Measurements from ENCODE around the gene HACD1.

HACD1 gene

GRCh38 chr10:17580885-17581284, 36.3 kb downstream of the HACD1 start:
- 0 out of 2 replicates have a peak, but pooled peaks cover 5% of the 10 kb centered on the region for H3K27me3 ChIP-seq
- H3K4me3 ChIP-seq (ENCODE audit: low read depth, low read length) = no peak overlapping the region
- DNase-seq = no peak
- no peaks in the 10 kb centered on the region for H3K4me1 ChIP-seq
- no peaks in the 10 kb centered on the region for H3K9me3 ChIP-seq
- no peak for TF ChIP-seq CTCF (IDR thresholded peaks at IDR 0.05; ENCODE audit: low read depth, low read length)
- no peaks in the 10 kb centered on the region for H3K36me3 ChIP-seq

DNA sequence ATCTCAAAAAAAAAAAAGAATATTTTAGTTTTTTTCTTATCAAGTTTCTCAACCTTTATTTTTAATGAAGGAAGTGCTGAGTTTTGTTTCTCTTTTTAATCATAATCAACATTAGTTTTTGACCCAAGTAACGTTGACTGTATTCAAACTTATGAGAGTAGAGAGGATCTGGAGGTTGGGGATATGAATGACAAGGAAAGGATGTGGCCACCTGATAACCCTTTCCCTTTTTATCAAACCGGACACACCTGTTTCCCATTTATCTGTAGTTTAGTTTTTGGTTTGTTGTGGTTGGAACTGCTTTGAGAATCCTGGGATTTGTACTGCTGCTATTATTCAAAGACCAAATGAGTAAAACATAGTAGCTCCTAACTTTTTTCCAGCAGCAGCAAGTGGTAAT, 38.6 kb downstream of the HACD1 start:
- no peaks in the 10 kb centered on the region for H3K4me1 ChIP-seq
- H3K36me3 ChIP-seq = no peaks in the 10 kb centered on the region
- H3K4me3 ChIP-seq (ENCODE audit: low read depth, low read length) = no peak overlapping the region
- H3K9me3 ChIP-seq = no peaks in the 10 kb centered on the region
- H3K27me3 ChIP-seq = no peaks in the 10 kb centered on the region
- DNase-seq = no peak
- TF ChIP-seq CTCF (IDR thresholded peaks at IDR 0.05; ENCODE audit: low read depth, low read length) = no peak

GRCh38 chr10:17576768-17577167, 40.4 kb downstream of the HACD1 start:
- H3K4me3 ChIP-seq (ENCODE audit: low read depth, low read length) = no peak overlapping the region
- TF ChIP-seq CTCF (IDR thresholded peaks at IDR 0.05; ENCODE audit: low read depth, low read length) = no peak
- no peak for DNase-seq
- no peaks in the 10 kb centered on the region for H3K4me1 ChIP-seq
- H3K36me3 ChIP-seq = no peaks in the 10 kb centered on the region
- H3K9me3 ChIP-seq = no peaks in the 10 kb centered on the region
- peaks cover 2% of the 10 kb centered on the region; the same call in 1 of the 2 replicates for H3K27me3 ChIP-seq

GRCh38 chr10:17564911-17565310, 52.3 kb downstream of the HACD1 start:
- TF ChIP-seq CTCF (IDR thresholded peaks at IDR 0.05; ENCODE audit: low read depth, low read length) = no peak
- Histone ChIP-seq H3K9me3 (no peaks in the 10 kb centered on the region), H3K4me1 (no peaks in the 10 kb centered on the region), H3K27me3 (peaks cover 6% of the 10 kb centered on the region; the same call in 1 of the 2 replicates), H3K36me3 (no peaks in the 10 kb centered on the region), H3K4me3 (ENCODE audit: low read depth, low read length) (no peak overlapping the region)
- DNase-seq = no peak

- no peaks in the 10 kb centered on the region for H3K36me3 ChIP-seq
- no peaks in the 10 kb centered on the region for H3K9me3 ChIP-seq
- peaks cover 6% of the 10 kb centered on the region; the same call in 1 of the 2 replicates for H3K27me3 ChIP-seq
- H3K4me3 ChIP-seq (ENCODE audit: low read depth, low read length) = no peak overlapping the region
- no peaks in the 10 kb centered on the region for H3K4me1 ChIP-seq
- DNase-seq = no peak
- TF ChIP-seq CTCF (IDR thresholded peaks at IDR 0.05; ENCODE audit: low read depth, low read length) = no peak
Measured at GRCh38 chr10:17563452-17563851, 53.7 kb downstream of the HACD1 start.

DNA sequence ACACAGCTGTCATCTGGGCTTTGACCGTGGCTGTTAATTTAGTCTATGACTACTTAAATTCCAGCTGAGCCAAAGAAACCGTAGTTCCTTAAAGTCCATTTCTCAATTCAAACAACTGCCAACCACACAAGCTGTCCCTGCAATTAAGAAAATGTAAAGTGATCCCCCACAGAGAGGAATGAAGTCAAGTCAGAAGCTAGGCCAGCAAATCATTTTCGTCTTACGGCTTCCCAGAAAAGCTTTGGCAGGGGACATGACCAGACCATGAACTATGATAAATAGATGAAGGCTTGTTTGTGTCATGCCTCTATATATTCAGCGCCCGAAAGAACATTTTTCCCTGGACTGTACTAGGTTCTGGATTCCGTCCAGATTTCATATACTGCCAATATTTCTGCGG, 54.6 kb downstream of the HACD1 start:
- no peak overlapping the region for H3K4me3 ChIP-seq (ENCODE audit: low read depth, low read length)
- no peak for DNase-seq
- H3K36me3 ChIP-seq = no peaks in the 10 kb centered on the region
- TF ChIP-seq CTCF (IDR thresholded peaks at IDR 0.05; ENCODE audit: low read depth, low read length) = no peak
- H3K4me1 ChIP-seq = no peaks in the 10 kb centered on the region
- no peaks in the 10 kb centered on the region for H3K9me3 ChIP-seq
- H3K27me3 ChIP-seq = peaks cover 6% of the 10 kb centered on the region; the same call in 1 of the 2 replicates

All from BE2C (cell line).